ENCODE results near the gene CRYBA2.
A peak's percentile ranks its signal among the peaks of the same experiment; 100 is the strongest.

Gene CRYBA2

GRCh38 chr2:218981390-218981880 is 11.8 kb downstream of the CRYBA2 start:
- DNase-seq: no peak

GRCh38 chr2:218980735-218981389 is 12.4 kb downstream of the CRYBA2 start:
- DNase-seq: no peak

GRCh38 chr2:218979846-218980734 is 13.1 kb downstream of the CRYBA2 start:
- DNase-seq: peak; percentile 84

- DNase-seq: no peak
Measured at GRCh38 chr2:218975060-218975777, 18.0 kb downstream of the CRYBA2 start.

GRCh38 chr2:218970894-218971293 is 22.3 kb downstream of the CRYBA2 start:
- DNase-seq: no peak

- DNase-seq: no peak
Measured at GRCh38 chr2:218964041-218964771, 29.0 kb downstream of the CRYBA2 start.

GRCh38 chr2:218963601-218964000 is 29.6 kb downstream of the CRYBA2 start:
- DNase-seq: no peak

- DNase-seq: peak; percentile 47
Measured at GRCh38 chr2:218962859-218963492, 30.2 kb downstream of the CRYBA2 start.

- no peak for DNase-seq
Measured at GRCh38 chr2:218961651-218962570, 31.3 kb downstream of the CRYBA2 start.

GRCh38 chr2:218961229-218961628 is 32.0 kb downstream of the CRYBA2 start:
- no peak for DNase-seq

- DNase-seq: no peak
Measured at GRCh38 chr2:218960309-218961165, 32.7 kb downstream of the CRYBA2 start.

- DNase-seq: no peak
Measured at GRCh38 chr2:218959761-218960308, 33.4 kb downstream of the CRYBA2 start.

GRCh38 chr2:218959141-218959731 is 34.0 kb downstream of the CRYBA2 start, which contains the start of gene CDK5R2:
Gene CDK5R2, plus strand, starts transcription at chr2:218959666. Its CDS starts 155 bp downstream, at chr2:218959821.
- DNase-seq: peak; percentile 73

GRCh38 chr2:218958276-218958675 is 34.9 kb downstream of the CRYBA2 start:
- no peak for DNase-seq

GRCh38 chr2:218957671-218958070 is 35.6 kb downstream of the CRYBA2 start:
- no peak for DNase-seq

- no peak for DNase-seq
Measured at GRCh38 chr2:218956039-218956438, 37.2 kb downstream of the CRYBA2 start.

GRCh38 chr2:218954541-218955300 is 38.5 kb downstream of the CRYBA2 start:
- no peak for DNase-seq

GRCh38 chr2:218953366-218953954 is 39.8 kb downstream of the CRYBA2 start:
- DNase-seq: no peak
